IPS DF 19.7 (cell line): ENCODE data around the gene DGKI.

Experiments used
- DNase-seq: peaks from one replicate; pipeline ENCODE4 v3.0.0-alpha.2; 2013; ENCODE audit warnings: low read depth, low spot score

Gene DGKI

DNA sequence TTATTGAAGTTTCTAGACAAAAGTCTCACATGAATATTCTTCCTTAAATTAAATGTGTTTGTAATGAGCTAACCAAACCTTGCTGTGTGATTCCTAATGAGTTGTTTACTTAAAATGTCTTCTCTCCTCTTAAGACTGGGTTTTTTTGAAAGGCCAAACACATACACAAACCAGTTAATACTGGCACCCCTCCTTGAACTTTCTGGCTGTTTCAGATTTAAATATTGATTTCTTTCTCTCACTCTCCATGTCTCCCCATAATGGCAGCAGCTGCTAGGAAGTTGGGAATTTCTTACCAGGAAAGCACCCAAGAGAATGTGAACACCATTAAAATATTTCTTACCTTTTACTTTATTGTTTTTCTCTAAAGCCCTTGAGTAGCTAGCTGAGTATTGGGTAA is 491.8 kb downstream of the DGKI start:
- DNase-seq, result no peak

DNA sequence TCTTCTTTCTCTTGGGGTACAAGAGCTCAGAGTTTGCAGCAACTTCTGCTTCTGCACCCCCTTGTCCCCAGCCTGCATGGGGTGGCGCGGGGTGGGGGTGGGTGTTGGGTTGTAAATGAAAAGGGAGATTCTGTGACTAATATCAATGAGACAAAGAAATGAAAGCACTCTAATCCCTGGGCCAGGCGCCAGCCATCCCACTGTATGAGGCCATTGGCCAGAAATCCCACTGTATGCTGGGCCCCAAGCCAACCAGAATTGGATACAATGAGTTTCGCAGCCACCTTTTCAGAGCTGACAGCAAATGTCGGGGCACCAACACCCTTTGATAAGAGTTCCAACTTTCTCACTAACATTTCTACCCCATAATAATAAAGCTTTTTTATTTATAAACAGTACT is 492.4 kb downstream of the DGKI start:
- DNase-seq, result no peak

DNA sequence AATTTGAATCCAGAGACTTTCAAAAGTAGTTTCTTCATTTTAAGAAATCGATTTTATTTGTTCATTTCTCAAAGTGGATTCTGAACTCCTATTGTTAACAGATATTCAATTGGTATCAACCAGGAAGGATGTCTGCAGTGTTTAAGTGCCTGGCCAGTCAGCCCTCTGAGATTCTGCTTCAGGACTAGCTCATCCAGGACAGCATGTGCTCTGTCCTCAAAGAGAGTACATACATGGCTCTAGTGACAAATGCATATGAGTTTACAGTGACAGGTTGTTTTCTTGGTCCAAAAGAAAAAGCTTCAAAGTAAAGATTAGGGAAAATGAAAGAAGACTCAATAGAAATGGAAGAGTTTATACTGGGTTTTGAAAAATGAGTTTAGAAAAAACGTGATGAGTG is 494.8 kb downstream of the DGKI start:
- DNase-seq, result no peak

DNA sequence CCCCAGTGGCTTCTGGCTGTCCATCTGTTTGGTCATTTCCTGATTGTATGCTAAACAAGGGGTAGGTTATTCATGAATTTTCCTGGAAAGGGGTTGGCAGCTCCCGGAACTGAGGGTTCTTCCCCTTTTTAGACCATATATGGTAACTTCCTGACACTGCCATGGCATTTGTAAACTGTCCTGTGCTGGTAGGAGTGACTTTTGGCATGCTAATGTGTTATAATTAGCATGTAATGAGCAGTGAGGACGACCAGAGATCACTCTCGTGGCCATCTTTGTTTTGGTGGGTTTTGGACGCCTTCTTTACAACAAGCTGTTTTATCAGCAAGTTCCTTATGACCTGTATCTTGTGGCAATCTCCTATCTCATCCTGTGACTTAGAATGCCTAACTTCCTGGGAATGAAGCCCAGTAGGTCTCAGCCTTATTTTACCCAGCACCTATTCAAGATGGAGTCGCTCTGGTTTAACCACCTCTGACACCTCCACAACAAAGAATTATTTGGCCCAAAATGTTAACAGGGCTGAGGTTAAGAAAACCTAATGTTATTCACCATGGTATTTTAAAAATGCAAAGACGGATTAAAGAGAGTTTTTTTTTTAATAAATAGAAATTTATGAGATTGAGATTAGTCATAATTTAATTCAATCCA is 500.9 kb downstream of the DGKI start:
- DNase-seq, result no peak

DNA sequence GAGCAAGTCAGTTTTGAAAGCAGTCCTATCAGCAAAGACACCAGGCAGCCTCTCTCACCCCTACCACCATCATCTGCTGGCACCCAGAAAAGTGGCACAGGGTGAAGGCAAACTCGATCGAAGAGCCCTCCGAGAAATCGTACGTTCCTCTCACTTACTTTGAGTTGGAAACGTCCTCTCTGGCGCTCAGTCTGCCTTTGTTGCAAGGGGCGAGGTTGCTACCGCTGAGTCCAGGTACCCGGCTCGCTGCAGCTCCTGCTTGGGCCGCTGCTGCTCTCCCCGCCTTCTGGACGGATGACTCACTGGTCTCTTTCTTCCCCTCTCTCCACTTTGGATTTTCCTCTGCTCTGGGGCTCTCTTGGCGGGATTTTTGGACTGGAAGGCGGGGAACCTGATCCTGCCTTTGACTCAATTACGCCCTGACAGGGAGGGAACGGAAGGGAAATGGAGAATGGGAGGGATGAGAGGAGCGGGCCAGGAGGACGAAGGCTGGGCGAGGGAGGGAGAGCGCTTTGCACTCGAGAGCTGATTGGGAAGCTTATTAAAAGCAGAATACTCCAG is 503.4 kb downstream of the DGKI start, which contains the start of gene PTN:
PTN (minus strand) TSS at position 453 of the 561 bp plus-strand sequence. CDS start 88,760 bp downstream, outside the sequence.
- no peak for DNase-seq

DNA sequence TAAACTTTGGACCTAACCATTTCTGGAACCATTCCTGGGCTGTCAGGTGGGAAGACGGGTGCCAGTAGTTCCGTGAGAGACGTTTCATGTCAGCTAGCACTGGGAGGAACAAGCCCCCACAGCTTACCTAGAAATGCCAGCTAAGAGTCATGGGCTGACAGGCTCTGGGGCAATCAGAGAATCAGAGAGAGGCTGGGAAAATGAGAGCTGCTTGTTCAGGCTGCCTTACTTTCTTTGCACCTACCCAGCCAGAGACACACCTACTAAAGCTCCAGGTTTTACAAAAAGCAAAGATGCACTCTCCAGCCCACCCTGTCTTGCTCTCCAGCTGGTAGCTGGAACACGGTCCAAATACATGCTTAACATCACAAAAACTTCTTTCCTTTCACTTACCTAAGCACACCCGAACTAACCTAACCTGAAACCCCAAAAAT is 503.9 kb downstream of the DGKI start:
- no peak for DNase-seq

DNA sequence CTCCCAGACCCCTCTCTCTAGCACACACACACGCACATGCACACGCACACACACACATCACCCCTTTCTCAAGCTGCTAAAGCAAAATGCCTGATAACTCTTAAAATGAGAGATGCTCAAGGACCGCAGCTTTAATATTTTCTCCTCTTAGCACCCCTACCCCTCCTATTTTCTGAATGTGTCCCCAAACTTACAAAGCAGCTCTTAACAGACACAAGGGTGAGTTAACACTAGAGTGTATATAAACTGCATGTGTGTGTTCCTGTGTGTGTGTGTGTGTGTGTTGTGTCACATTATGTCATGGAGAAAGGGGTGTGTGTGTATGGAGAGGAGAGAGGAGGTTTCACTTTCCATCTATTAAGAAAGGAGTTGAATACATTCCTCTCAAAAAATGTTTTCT is 504.5 kb downstream of the DGKI start:
- DNase-seq, result no peak

DNA sequence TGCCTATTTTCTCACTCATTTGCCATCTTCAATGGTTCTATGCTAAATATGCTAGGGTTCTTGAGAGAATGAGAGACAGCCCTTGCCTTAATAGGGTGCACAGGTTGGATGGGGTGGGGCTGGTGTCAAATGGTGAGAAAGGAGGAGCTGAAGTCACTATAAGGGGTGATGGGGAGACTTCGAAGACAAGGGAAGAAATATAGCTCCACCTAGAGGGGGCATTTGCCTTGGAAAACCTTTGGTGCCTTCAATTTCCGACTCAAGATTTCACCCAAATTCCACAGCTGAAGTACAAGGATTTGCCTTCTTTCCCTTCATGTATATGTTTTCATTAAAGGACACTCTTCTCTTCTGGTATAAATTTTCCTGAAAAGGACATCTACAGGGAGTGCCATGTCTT is 508.9 kb downstream of the DGKI start:
- DNase-seq, result no peak

DNA sequence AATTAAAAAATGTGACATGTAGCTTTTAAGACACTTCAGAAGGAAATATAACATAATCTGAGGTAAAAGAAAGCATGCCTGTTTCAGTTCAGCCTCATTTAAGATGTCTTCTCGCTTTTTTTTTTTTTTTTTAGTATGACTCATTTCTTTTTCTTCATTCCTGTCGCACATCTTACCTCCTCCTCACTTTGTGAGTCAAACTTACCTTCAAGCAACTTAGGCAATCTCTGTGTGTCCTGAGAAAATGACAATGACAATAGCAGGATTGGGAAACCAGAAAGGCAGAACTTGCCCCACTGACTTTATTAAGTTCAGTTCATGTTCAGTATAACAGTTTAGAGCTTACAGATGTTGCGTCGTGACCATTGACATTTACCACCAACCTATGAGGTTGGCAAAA is 511.0 kb downstream of the DGKI start:
- no peak for DNase-seq

GRCh38 chr7:137331378-137331777 is 515.4 kb downstream of the DGKI start:
- DNase-seq, result no peak
